HG03558 (cell line): ENCODE results near the gene IL1RAP.
"Not testable (repeated sequence)": the region's sequence is repeated elsewhere in the genome, so short reads cannot be mapped to it uniquely, and the experiment has no call there.

Experiments
- ATAC-seq: cut with Tn5 transposase; IDR thresholded peaks from one replicate; pipeline ENCODE4 v1.9.1; 2021; ENCODE audit warnings: moderate number of reproducible peaks; ENCODE audit not compliant: unreplicated experiment; ENCODE audit errors: extremely low read depth

IL1RAP gene

GRCh38 chr3:190641564-190641963, 127.7 kb downstream of the IL1RAP start:
- no peak for ATAC-seq

GRCh38 chr3:190642016-190642415, 128.1 kb downstream of the IL1RAP start:
- no peak for ATAC-seq

- no peak for ATAC-seq
Observed at GRCh38 chr3:190644035-190644434, 130.2 kb downstream of the IL1RAP start.

- ATAC-seq: no peak
Observed at GRCh38 chr3:190644766-190645165, 130.9 kb downstream of the IL1RAP start.

GRCh38 chr3:190645932-190646460, 132.1 kb downstream of the IL1RAP start:
- no peak for ATAC-seq

- no peak for ATAC-seq
Observed at GRCh38 chr3:190646996-190647395, 133.1 kb downstream of the IL1RAP start.

GRCh38 chr3:190655933-190656332, 142.0 kb downstream of the IL1RAP start:
- no peak for ATAC-seq

- ATAC-seq: no peak
Observed at GRCh38 chr3:190658106-190658505, 144.2 kb downstream of the IL1RAP start.

- no peak for ATAC-seq
Observed at GRCh38 chr3:190666821-190667220, 152.9 kb downstream of the IL1RAP start.

GRCh38 chr3:190671658-190672057, 157.8 kb downstream of the IL1RAP start:
- ATAC-seq: no peak

GRCh38 chr3:190673148-190673547, 159.3 kb downstream of the IL1RAP start:
- ATAC-seq: no peak

GRCh38 chr3:190676481-190676880, 162.6 kb downstream of the IL1RAP start:
- no peak for ATAC-seq

- ATAC-seq: no peak
Observed at GRCh38 chr3:190677001-190677400, 163.1 kb downstream of the IL1RAP start.

- ATAC-seq: not testable (repeated sequence)
Observed at GRCh38 chr3:190677868-190678267, 164.0 kb downstream of the IL1RAP start.

- no peak for ATAC-seq
Observed at GRCh38 chr3:190680691-190681090, 166.8 kb downstream of the IL1RAP start.

- no peak for ATAC-seq
Observed at GRCh38 chr3:190684776-190685175, 170.9 kb downstream of the IL1RAP start.

GRCh38 chr3:190686011-190686410, 172.1 kb downstream of the IL1RAP start:
- ATAC-seq: no peak

GRCh38 chr3:190690246-190690645, 176.4 kb downstream of the IL1RAP start:
- no peak for ATAC-seq

GRCh38 chr3:190692256-190692655, 178.4 kb downstream of the IL1RAP start:
- no peak for ATAC-seq

GRCh38 chr3:190694335-190695001, 180.6 kb downstream of the IL1RAP start:
- ATAC-seq: no peak

GRCh38 chr3:190695225-190695624, 181.3 kb downstream of the IL1RAP start:
- ATAC-seq: no peak

- no peak for ATAC-seq
Observed at GRCh38 chr3:190695994-190696393, 182.1 kb downstream of the IL1RAP start.
